Endodermal cell (in vitro differentiated cells): ENCODE data around the gene SBSN. TPM values are rescaled to one million over a fixed set of nuclear protein-coding genes. Genes with fewer than 3 reads are reported as not detected.

Source experiments
- DNase-seq: peaks from one replicate; pipeline ENCODE4 v3.0.0-alpha.2; 2017
- H3K27ac ChIP-seq: 2 replicates; pipeline ENCODE4 v1.5.1; 2013; ENCODE audit warnings: mild to moderate bottlenecking, low read depth, low read length, moderate library complexity
- H3K27me3 ChIP-seq: 2 replicates; pipeline ENCODE4 v1.6.1; 2013; ENCODE audit warnings: mild to moderate bottlenecking, low read length, moderate library complexity; ENCODE audit not compliant: insufficient read depth, control insufficient read depth, poor library complexity, severe bottlenecking
- H3K36me3 ChIP-seq: 2 replicates; pipeline ENCODE4 v1.7.0; 2013; ENCODE audit warnings: mild to moderate bottlenecking, low read length, moderate library complexity; ENCODE audit not compliant: control insufficient read depth, insufficient read depth
- H3K4me1 ChIP-seq: one replicate; pipeline ENCODE4 v1.7.0; 2013; ENCODE audit warnings: low read length; ENCODE audit not compliant: control insufficient read depth, insufficient read depth
- H3K4me3 ChIP-seq: 2 replicates; pipeline ENCODE4 v1.5.1; 2013; ENCODE audit warnings: mild to moderate bottlenecking, low read length, moderate library complexity
- H3K9ac ChIP-seq: 2 replicates; pipeline ENCODE4 v1.6.1; 2013; ENCODE audit warnings: mild to moderate bottlenecking, low read length, moderate library complexity; ENCODE audit not compliant: poor library complexity, severe bottlenecking; ENCODE audit errors: extremely low read depth
- H3K9me3 ChIP-seq: 2 replicates; pipeline ENCODE4 v1.6.1; 2013; ENCODE audit warnings: mild to moderate bottlenecking, low read length, moderate library complexity; ENCODE audit not compliant: control insufficient read depth
- H3K27ac Mint-ChIP-seq: 2 replicates; pipeline ENCODE4 v1.8.0; 2020; ENCODE audit warnings: mixed read lengths
- H3K27me3 Mint-ChIP-seq: 2 replicates; pipeline ENCODE4 v1.8.0; 2021; ENCODE audit warnings: mild to moderate bottlenecking, mixed read lengths; ENCODE audit not compliant: insufficient read depth
- H3K36me3 Mint-ChIP-seq: 2 replicates; pipeline ENCODE4 v1.8.0; 2020; ENCODE audit warnings: low read depth, mixed read lengths
- H3K4me1 Mint-ChIP-seq: 2 replicates; pipeline ENCODE4 v1.8.0; 2020; ENCODE audit warnings: mixed read lengths
- H3K4me3 Mint-ChIP-seq: 2 replicates; pipeline ENCODE4 v1.8.0; 2020; ENCODE audit warnings: mild to moderate bottlenecking, moderate library complexity, mixed read lengths
- H3K9me3 Mint-ChIP-seq: 2 replicates; pipeline ENCODE4 v1.8.0; 2020; ENCODE audit warnings: mild to moderate bottlenecking, mixed read lengths
- CTCF ChIP-seq: fragments of 200-600 bp; sonication (generic); conservative IDR thresholded peaks from 2 replicates; pipeline ENCODE4 v1.5.0; 2021; ENCODE audit warnings: antibody characterized with exemption, mild to moderate bottlenecking
- WGBS, 2 experiments: methylation state at CpG; one replicate each; pipeline versions ENCODE4 v1.1.5 to v1.1.7; 2013; ENCODE audit warnings: missing lambda C conversion rate in 2 of 2, mixed read lengths in 1 of 2; ENCODE audit not compliant: insufficient coverage in 1 of 2, insufficient read length in 1 of 2; 5-methylcytosine and 5-hydroxymethylcytosine counted together
- total RNA-seq, 2 donors: library from RNA; stranded (reverse); fragmentation: NEBNext Ultra II Directional in 1 of 2; extraction: Animal tissue kit (Norgen Biotek cat#: 25700) in 1 of 2; gene quantifications; 2 replicates in 1 of 2; 3 replicates in 1 of 2; pipeline ENCODE4 v1.2.1, GENCODE V29; 2021

The SBSN gene
- total RNA-seq, 2 donors from 2014 or later: not detected

GRCh38 chr19:35560677-35561076, 32.6 kb upstream of the SBSN start:
- Histone ChIP-seq H3K36me3 (no peaks in the 10 kb centered on the region), H3K4me1 (no peaks in the 10 kb centered on the region), H3K9ac (no peak overlapping the region), H3K27me3 (peaks cover 37% of the 10 kb centered on the region), H3K4me3 (no peak overlapping the region), H3K27ac (no peak overlapping the region), H3K9me3 (no peaks in the 10 kb centered on the region)
- Mint-ChIP-seq H3K9me3 (no peaks in the 10 kb centered on the region), H3K4me3 (no peak overlapping the region), H3K27ac (no peak overlapping the region), H3K4me1 (no peaks in the 10 kb centered on the region), H3K36me3 (no peaks in the 10 kb centered on the region), H3K27me3 (peaks cover 76% of the 10 kb centered on the region)
- 73 to 87% methylated on average over 3 to 6 of the region's 6 CpGs for WGBS, 2 experiments
- no peak for TF ChIP-seq CTCF
- no peak for DNase-seq

GRCh38 chr19:35560271-35560670, 32.2 kb upstream of the SBSN start:
- H3K27me3 ChIP-seq: peaks cover 37% of the 10 kb centered on the region
- no peaks in the 10 kb centered on the region for H3K36me3 Mint-ChIP-seq
- no peak overlapping the region for H3K27ac Mint-ChIP-seq
- 93 to 97% methylated on average over 12 to 18 of the region's 18 CpGs for WGBS, 2 experiments
- no peaks in the 10 kb centered on the region for H3K36me3 ChIP-seq
- no peak overlapping the region for H3K4me3 Mint-ChIP-seq
- peaks cover 78% of the 10 kb centered on the region for H3K27me3 Mint-ChIP-seq
- no peak overlapping the region for H3K27ac ChIP-seq
- H3K4me1 Mint-ChIP-seq: no peaks in the 10 kb centered on the region
- H3K9ac ChIP-seq: no peak overlapping the region
- no peaks in the 10 kb centered on the region for H3K9me3 Mint-ChIP-seq
- no peaks in the 10 kb centered on the region for H3K9me3 ChIP-seq
- TF ChIP-seq CTCF: no peak
- no peak overlapping the region for H3K4me3 ChIP-seq
- no peak for DNase-seq
- no peaks in the 10 kb centered on the region for H3K4me1 ChIP-seq

GRCh38 chr19:35559781-35560180, 31.7 kb upstream of the SBSN start:
- Mint-ChIP-seq H3K27ac (no peak overlapping the region), H3K27me3 (peaks cover 77% of the 10 kb centered on the region)
- 92 to 97% methylated on average over 6 to 23 of the region's 23 CpGs for WGBS, 2 experiments

More at GRCh38 chr19:35559781-35560180, 31.7 kb upstream of the SBSN start:
- TF ChIP-seq CTCF: no peak
- H3K9me3 Mint-ChIP-seq: no peaks in the 10 kb centered on the region
- H3K36me3 ChIP-seq: no peaks in the 10 kb centered on the region
- no peak overlapping the region for H3K4me3 Mint-ChIP-seq
- H3K36me3 Mint-ChIP-seq: no peaks in the 10 kb centered on the region
- H3K4me1 ChIP-seq: no peaks in the 10 kb centered on the region
- no peaks in the 10 kb centered on the region for H3K4me1 Mint-ChIP-seq
- DNase-seq: no peak
- H3K27me3 ChIP-seq: peaks cover 37% of the 10 kb centered on the region
- no peak overlapping the region for H3K4me3 ChIP-seq
- no peaks in the 10 kb centered on the region for H3K9me3 ChIP-seq
- no peak overlapping the region for H3K27ac ChIP-seq
- H3K9ac ChIP-seq: no peak overlapping the region
